ENCODE measurements around the gene OR6M1.

OR6M1 gene

GRCh38 chr11:123797541-123797940 lies 8.6 kb downstream of the OR6M1 start:
- no peaks in the 10 kb centered on the region for H3K36me3 ChIP-seq (ENCODE audit: insufficient read depth, low read length)
- TF ChIP-seq CTCF (IDR thresholded peaks at IDR 0.05; ENCODE audit: low read length), result no peak
- no peak for TF ChIP-seq EZH2 (IDR thresholded peaks at IDR 0.05; ENCODE audit: borderline replicate concordance, low read length)
- H2AFZ ChIP-seq (ENCODE audit: low read length), result no peak overlapping the region
- no peaks in the 10 kb centered on the region for H4K20me1 ChIP-seq (ENCODE audit: insufficient read depth, low read length)
- no peak overlapping the region for H3K4me2 ChIP-seq (ENCODE audit: low read length)
- H3K27me3 ChIP-seq (ENCODE audit: insufficient read depth, low read length), result no peaks in the 10 kb centered on the region
- H3F3A ChIP-seq (ENCODE audit: insufficient read depth, low read length), result no peaks in the 10 kb centered on the region
- no peaks in the 10 kb centered on the region for H3K9me3 ChIP-seq (ENCODE audit: low read length)
- H3K79me2 ChIP-seq (ENCODE audit: insufficient read depth, low read length), result no peaks in the 10 kb centered on the region
- no peak overlapping the region for H3K27ac ChIP-seq (ENCODE audit: low read depth, low read length, poor library complexity, severe bottlenecking)
- no peak overlapping the region for H3K9ac ChIP-seq (ENCODE audit: low read length)
- H3K4me3 ChIP-seq (ENCODE audit: low read depth, low read length, poor library complexity, severe bottlenecking), result no peak overlapping the region
- H3K4me1 ChIP-seq (ENCODE audit: insufficient read depth, low read length, severe bottlenecking), result no peaks in the 10 kb centered on the region
- no peaks in the 10 kb centered on the region for H3K9me2 ChIP-seq (ENCODE audit: low read depth, low read length)

- no peaks in the 10 kb centered on the region for H3K27me3 ChIP-seq (ENCODE audit: insufficient read depth, low read length)
- no peak for TF ChIP-seq EZH2 (IDR thresholded peaks at IDR 0.05; ENCODE audit: borderline replicate concordance, low read length)
- no peak for TF ChIP-seq CTCF (IDR thresholded peaks at IDR 0.05; ENCODE audit: low read length)
- no peaks in the 10 kb centered on the region for H3K9me2 ChIP-seq (ENCODE audit: low read depth, low read length)
- no peaks in the 10 kb centered on the region for H3K79me2 ChIP-seq (ENCODE audit: insufficient read depth, low read length)
- no peaks in the 10 kb centered on the region for H3K9me3 ChIP-seq (ENCODE audit: low read length)
- no peak overlapping the region for H3K4me2 ChIP-seq (ENCODE audit: low read length)
- no peaks in the 10 kb centered on the region for H3F3A ChIP-seq (ENCODE audit: insufficient read depth, low read length)
- no peak overlapping the region for H3K4me3 ChIP-seq (ENCODE audit: low read depth, low read length, poor library complexity, severe bottlenecking)
- no peaks in the 10 kb centered on the region for H3K36me3 ChIP-seq (ENCODE audit: insufficient read depth, low read length)
- no peak overlapping the region for H3K27ac ChIP-seq (ENCODE audit: low read depth, low read length, poor library complexity, severe bottlenecking)
- no peak overlapping the region for H2AFZ ChIP-seq (ENCODE audit: low read length)
- no peak overlapping the region for H3K9ac ChIP-seq (ENCODE audit: low read length)
- no peaks in the 10 kb centered on the region for H4K20me1 ChIP-seq (ENCODE audit: insufficient read depth, low read length)
- H3K4me1 ChIP-seq (ENCODE audit: insufficient read depth, low read length, severe bottlenecking), result no peaks in the 10 kb centered on the region
These were observed 9.0 kb downstream of the OR6M1 start for GRCh38 chr11:123797114-123797513.

GRCh38 chr11:123796226-123796625 lies 9.9 kb downstream of the OR6M1 start:
- Histone ChIP-seq H3K27ac (ENCODE audit: low read depth, low read length, poor library complexity, severe bottlenecking) (no peak overlapping the region), H3K9me3 (ENCODE audit: low read length) (no peaks in the 10 kb centered on the region), H3K36me3 (ENCODE audit: insufficient read depth, low read length) (no peaks in the 10 kb centered on the region), H3K9ac (ENCODE audit: low read length) (no peak overlapping the region), H3K4me1 (ENCODE audit: insufficient read depth, low read length, severe bottlenecking) (no peaks in the 10 kb centered on the region), H3K4me2 (ENCODE audit: low read length) (no peak overlapping the region), H2AFZ (ENCODE audit: low read length) (no peak overlapping the region), H3K27me3 (ENCODE audit: insufficient read depth, low read length) (no peaks in the 10 kb centered on the region), H3K9me2 (ENCODE audit: low read depth, low read length) (no peaks in the 10 kb centered on the region), H3F3A (ENCODE audit: insufficient read depth, low read length) (no peaks in the 10 kb centered on the region), H3K4me3 (ENCODE audit: low read depth, low read length, poor library complexity, severe bottlenecking) (no peak overlapping the region), H3K79me2 (ENCODE audit: insufficient read depth, low read length) (no peaks in the 10 kb centered on the region), H4K20me1 (ENCODE audit: insufficient read depth, low read length) (no peaks in the 10 kb centered on the region)
- TF ChIP-seq EZH2 (IDR thresholded peaks at IDR 0.05; ENCODE audit: borderline replicate concordance, low read length) (no peak), CTCF (IDR thresholded peaks at IDR 0.05; ENCODE audit: low read length) (no peak)
